Vagina (tissue), 2 donors: ENCODE data around the gene DKK3.

Experiments
- POLR2A ChIP-seq, 2 donors: fragments of 450-650 bp; IDR thresholded peaks; one replicate each; pipeline ENCODE4 v1.6.1; 2017; ENCODE audit warnings: antibody characterized with exemption in 2 of 2, mild to moderate bottlenecking in 2 of 2, moderate library complexity in 2 of 2
- POLR2AphosphoS5 ChIP-seq, 2 donors: sonication (generic); formaldehyde crosslinking; IDR thresholded peaks; one replicate each; pipeline ENCODE4 v1.9.0; 2017; ENCODE audit warnings: antibody characterized with exemption in 2 of 2, mild to moderate bottlenecking in 2 of 2, low read depth in 1 of 2; ENCODE audit not compliant: insufficient read depth in 1 of 2
- TF ChIP-seq, protein P1 (sequence below), 3 experiments: fragments of 450-650 bp in 2 of 3; fragments of 200-600 bp in 1 of 3; sonication (generic) in 1 of 3; IDR thresholded peaks; one replicate each; pipeline ENCODE4 v1.5.1; 2017 to 2019; ENCODE audit warnings: antibody characterized with exemption in 3 of 3, mild to moderate bottlenecking in 2 of 3, moderate library complexity in 2 of 3

DNA sequence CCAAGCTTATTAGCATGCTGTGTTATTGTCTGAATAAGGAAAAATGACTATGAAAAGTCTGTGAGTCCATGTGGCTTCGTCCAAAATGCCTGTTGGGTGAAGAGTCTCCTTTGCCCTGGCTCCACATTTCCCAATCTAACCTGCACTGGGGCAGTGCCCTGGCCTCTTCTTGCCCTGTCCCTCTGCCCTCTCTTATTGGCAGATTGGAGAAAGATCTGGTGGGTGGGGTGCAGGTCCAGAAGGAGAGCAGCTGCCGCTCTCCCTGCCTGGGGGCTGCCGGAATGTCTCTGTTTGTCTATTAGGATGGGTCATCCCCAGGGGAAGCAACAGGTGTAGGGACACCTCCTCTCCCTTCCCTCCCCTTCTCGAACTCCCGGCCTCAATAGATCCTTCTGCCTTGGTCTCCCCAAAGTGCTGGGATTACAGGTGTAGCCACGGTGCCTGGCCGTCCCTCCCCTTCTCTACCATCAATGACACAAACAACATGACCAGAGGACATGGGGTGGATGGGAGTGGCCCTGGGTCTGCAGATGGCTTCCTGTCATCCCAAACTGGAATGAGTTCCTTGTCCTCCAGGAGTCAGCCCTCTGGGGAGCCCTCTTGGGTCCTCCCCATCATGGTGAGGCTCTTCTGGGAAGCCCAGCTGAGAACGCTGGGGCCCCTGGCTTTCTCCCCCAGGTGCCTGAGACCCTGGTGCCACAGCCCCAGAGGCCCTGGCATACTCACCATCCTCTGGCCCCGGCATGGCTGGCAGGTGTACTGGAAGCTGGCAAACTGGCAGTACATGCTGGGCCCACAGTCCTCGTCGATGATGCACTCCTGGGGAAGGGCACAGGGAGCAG, 40.5 kb downstream of the DKK3 start:
- TF ChIP-seq, protein P1, sequence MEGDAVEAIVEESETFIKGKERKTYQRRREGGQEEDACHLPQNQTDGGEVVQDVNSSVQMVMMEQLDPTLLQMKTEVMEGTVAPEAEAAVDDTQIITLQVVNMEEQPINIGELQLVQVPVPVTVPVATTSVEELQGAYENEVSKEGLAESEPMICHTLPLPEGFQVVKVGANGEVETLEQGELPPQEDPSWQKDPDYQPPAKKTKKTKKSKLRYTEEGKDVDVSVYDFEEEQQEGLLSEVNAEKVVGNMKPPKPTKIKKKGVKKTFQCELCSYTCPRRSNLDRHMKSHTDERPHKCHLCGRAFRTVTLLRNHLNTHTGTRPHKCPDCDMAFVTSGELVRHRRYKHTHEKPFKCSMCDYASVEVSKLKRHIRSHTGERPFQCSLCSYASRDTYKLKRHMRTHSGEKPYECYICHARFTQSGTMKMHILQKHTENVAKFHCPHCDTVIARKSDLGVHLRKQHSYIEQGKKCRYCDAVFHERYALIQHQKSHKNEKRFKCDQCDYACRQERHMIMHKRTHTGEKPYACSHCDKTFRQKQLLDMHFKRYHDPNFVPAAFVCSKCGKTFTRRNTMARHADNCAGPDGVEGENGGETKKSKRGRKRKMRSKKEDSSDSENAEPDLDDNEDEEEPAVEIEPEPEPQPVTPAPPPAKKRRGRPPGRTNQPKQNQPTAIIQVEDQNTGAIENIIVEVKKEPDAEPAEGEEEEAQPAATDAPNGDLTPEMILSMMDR (IDR thresholded peaks at IDR 0.05) = no peak
- TF ChIP-seq POLR2AphosphoS5 (IDR thresholded peaks at IDR 0.05; ENCODE audit: insufficient read depth in 1 of 2, low read depth in 1 of 2) = no peak
- no peak for TF ChIP-seq POLR2A (IDR thresholded peaks at IDR 0.05)
